OCI-LY3 (cell line): ENCODE data around the gene B4GALT2.

Experiments used
- H2AFZ ChIP-seq: fragments of 200-600, 300-600 bp; shearing (Covaris generic); 2 replicates; pipeline ENCODE4 v1.6.0; 2014; ENCODE audit warnings: antibody characterized with exemption, low read depth, low read length
- H3K27ac ChIP-seq: fragments of 200-600, 300-600 bp; sonication (generic); 2 replicates; pipeline ENCODE4 v1.5.1; 2014; ENCODE audit warnings: mild to moderate bottlenecking, low read length, moderate library complexity, mixed read lengths
- H3K27me3 ChIP-seq: fragments of 200-600, 300-600 bp; sonication (generic); 2 replicates; pipeline ENCODE4 v1.6.1; 2014; ENCODE audit warnings: low read depth, low read length, mixed read lengths
- H3K36me3 ChIP-seq: fragments of 200-600, 300-600 bp; sonication (generic); replicated peaks from 2 replicates; pipeline ENCODE3; 2014; ENCODE audit warnings: low read depth, low read length, mixed read lengths
- H3K4me1 ChIP-seq: fragments of 300-600, 200-600 bp; sonication (generic); 2 replicates; pipeline ENCODE4 v1.6.1; 2014; ENCODE audit warnings: low read length, mixed read lengths
- H3K4me2 ChIP-seq: fragments of 200-600, 300-600 bp; sonication (generic); 2 replicates; pipeline ENCODE4 v1.6.1; 2014; ENCODE audit warnings: low read length, mixed read lengths
- H3K4me3 ChIP-seq: fragments of 300-600, 200-600 bp; sonication (generic); 2 replicates; pipeline ENCODE4 v1.5.1; 2014; ENCODE audit warnings: antibody characterized with exemption, mild to moderate bottlenecking, low read length, moderate library complexity
- H3K79me2 ChIP-seq: fragments of 300-600, 200-600 bp; shearing (Covaris generic); 2 replicates; pipeline ENCODE4 v1.6.1; 2014; ENCODE audit warnings: mild to moderate bottlenecking, low read length, mixed read lengths
- H3K9ac ChIP-seq: fragments of 300-600, 200-600 bp; shearing (Covaris generic); 2 replicates; pipeline ENCODE4 v1.6.0; 2014; ENCODE audit warnings: mild to moderate bottlenecking, low read length, moderate library complexity
- H3K9me3 ChIP-seq: fragments of 200-600, 300-600 bp; shearing (Covaris generic); 2 replicates; pipeline ENCODE4 v1.6.1; 2014; ENCODE audit warnings: low read length, mixed read lengths; ENCODE audit not compliant: insufficient read depth
- H4K20me1 ChIP-seq: fragments of 200-600, 300-600 bp; sonication (generic); 2 replicates; pipeline ENCODE4 v1.6.1; 2016; ENCODE audit warnings: low read length, mixed read lengths; ENCODE audit not compliant: insufficient read depth
- CTCF ChIP-seq: fragments of 200-600, 300-600 bp; sonication (generic); IDR thresholded peaks from 2 replicates; pipeline ENCODE4 v1.5.1; 2014; ENCODE audit warnings: antibody characterized with exemption, low read length, low read depth
- EZH2phosphoT487 ChIP-seq: fragments of 200-600 bp; shearing (Covaris generic); IDR thresholded peaks from 2 replicates; pipeline ENCODE4 v1.6.1; 2018; ENCODE audit warnings: antibody characterized with exemption, mixed run types, low read depth

The B4GALT2 gene

DNA sequence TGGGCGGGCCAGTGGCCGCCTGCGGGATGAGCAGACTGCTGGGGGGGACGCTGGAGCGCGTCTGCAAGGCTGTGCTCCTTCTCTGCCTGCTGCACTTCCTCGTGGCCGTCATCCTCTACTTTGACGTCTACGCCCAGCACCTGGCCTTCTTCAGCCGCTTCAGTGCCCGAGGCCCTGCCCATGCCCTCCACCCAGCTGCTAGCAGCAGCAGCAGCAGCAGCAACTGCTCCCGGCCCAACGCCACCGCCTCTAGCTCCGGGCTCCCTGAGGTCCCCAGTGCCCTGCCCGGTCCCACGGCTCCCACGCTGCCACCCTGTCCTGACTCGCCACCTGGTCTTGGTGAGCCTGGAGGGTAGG, 2.1 kb downstream of the B4GALT2 start:
- no peak for TF ChIP-seq EZH2phosphoT487
- no peak for TF ChIP-seq CTCF
- Histone ChIP-seq H3K27ac (no peak overlapping the region), H3K36me3 (peaks cover 16% of the 10 kb centered on the region), H3K4me2 (no peak overlapping the region), H3K9me3 (no peaks in the 10 kb centered on the region), H3K9ac (no peak overlapping the region), H3K27me3 (no peaks in the 10 kb centered on the region), H3K4me1 (peaks cover 20% of the 10 kb centered on the region), H3K79me2 (peaks cover 65% of the 10 kb centered on the region), H3K4me3 (no peak overlapping the region), H2AFZ (no peak overlapping the region), H4K20me1 (peaks cover 1% of the 10 kb centered on the region; the same call in 1 of the 2 replicates)

DNA sequence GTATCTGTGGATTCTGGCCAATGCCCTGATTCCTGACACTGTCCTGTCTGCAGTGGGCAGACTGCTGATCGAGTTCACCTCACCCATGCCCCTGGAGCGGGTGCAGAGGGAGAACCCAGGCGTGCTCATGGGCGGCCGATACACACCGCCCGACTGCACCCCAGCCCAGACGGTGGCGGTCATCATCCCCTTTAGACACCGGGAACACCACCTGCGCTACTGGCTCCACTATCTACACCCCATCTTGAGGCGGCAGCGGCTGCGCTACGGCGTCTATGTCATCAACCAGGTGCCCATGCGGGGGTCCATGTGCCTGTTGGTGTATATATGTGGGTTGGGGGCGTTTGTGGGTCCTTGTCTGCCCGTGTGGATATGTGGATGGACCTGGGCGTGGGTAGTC, 2.6 kb downstream of the B4GALT2 start:
- Histone ChIP-seq H3K27me3 (no peaks in the 10 kb centered on the region), H4K20me1 (no peaks in the 10 kb centered on the region), H3K9me3 (no peaks in the 10 kb centered on the region), H3K9ac (no peak overlapping the region), H3K36me3 (peaks cover 11% of the 10 kb centered on the region), H3K4me1 (peaks cover 15% of the 10 kb centered on the region), H3K79me2 (peaks cover 60% of the 10 kb centered on the region), H2AFZ (no peak overlapping the region), H3K27ac (no peak overlapping the region), H3K4me2 (no peak overlapping the region), H3K4me3 (no peak overlapping the region)
- no peak for TF ChIP-seq CTCF
- TF ChIP-seq EZH2phosphoT487, result no peak

DNA sequence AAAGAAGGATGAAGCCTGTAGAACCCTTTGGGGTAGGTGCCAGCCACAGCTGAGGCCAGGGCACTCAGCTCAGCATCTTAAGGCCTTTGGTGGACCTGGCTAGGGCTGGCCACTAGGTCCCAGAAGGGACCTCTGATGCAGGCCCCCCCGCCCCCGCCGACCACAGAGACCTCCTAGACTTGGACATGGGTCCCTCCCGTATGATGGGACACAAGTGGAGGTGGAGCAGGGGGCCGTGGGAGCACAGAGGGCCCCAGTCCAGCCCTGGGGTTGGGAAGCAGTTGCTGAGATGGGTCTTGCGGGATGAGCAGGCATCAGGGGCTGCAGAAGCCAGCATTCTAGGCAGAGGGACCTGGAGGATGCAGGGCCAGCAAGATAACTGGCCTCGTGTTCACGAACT, 3.2 kb downstream of the B4GALT2 start:
- Histone ChIP-seq H3K9ac (no peak overlapping the region), H3K4me2 (no peak overlapping the region), H3K4me1 (peaks cover 15% of the 10 kb centered on the region), H2AFZ (no peak overlapping the region), H3K27ac (no peak overlapping the region), H3K36me3 (peaks cover 6% of the 10 kb centered on the region), H3K79me2 (peaks cover 54% of the 10 kb centered on the region), H3K27me3 (no peaks in the 10 kb centered on the region), H3K4me3 (no peak overlapping the region), H3K9me3 (no peaks in the 10 kb centered on the region), H4K20me1 (no peaks in the 10 kb centered on the region)
- TF ChIP-seq CTCF (no peak), EZH2phosphoT487 (no peak)

DNA sequence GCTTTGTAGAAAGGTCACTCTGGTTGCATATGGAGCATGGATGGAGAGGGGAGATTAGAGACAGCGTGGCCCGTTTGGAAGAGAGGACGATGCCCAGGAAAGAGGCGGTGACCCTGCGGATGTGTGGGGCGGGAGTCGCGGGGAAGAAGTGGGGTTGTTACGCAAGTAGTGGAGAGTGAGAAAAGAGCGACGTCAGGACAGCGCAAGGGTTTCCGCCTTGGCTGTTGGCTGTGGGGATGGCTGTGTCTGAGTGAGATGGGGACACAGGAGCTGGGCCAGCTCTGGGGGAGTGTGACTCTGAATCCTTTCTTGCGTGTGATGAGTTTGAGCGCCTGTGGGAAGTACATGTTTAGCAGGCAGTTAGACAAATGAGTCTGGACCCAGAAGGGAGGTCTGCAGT, 3.8 kb downstream of the B4GALT2 start:
- no peak overlapping the region for H3K27ac ChIP-seq
- peaks cover under 1% of the 10 kb centered on the region for H3K36me3 ChIP-seq
- H3K79me2 ChIP-seq, result peaks cover 48% of the 10 kb centered on the region
- peaks cover 15% of the 10 kb centered on the region for H3K4me1 ChIP-seq
- no peak for TF ChIP-seq CTCF
- no peak for TF ChIP-seq EZH2phosphoT487
- no peak overlapping the region for H2AFZ ChIP-seq
- H3K9me3 ChIP-seq, result no peaks in the 10 kb centered on the region
- no peaks in the 10 kb centered on the region for H3K27me3 ChIP-seq
- no peak overlapping the region for H3K4me2 ChIP-seq
- no peaks in the 10 kb centered on the region for H4K20me1 ChIP-seq
- no peak overlapping the region for H3K9ac ChIP-seq
- no peak overlapping the region for H3K4me3 ChIP-seq
